CMK (cell line): ENCODE results near the gene FAM151A.

Experiments
- DNase-seq: peaks from one replicate; pipeline ENCODE4 v3.0.0-alpha.2; 2010; ENCODE audit warnings: low read depth

FAM151A gene

GRCh38 chr1:54579337-54579781 lies 44.0 kb downstream of the FAM151A start:
- no peak for DNase-seq

GRCh38 chr1:54577612-54578011 lies 45.7 kb downstream of the FAM151A start:
- no peak for DNase-seq

GRCh38 chr1:54575605-54576290 lies 47.6 kb downstream of the FAM151A start:
- no peak for DNase-seq

- no peak for DNase-seq
Observed at GRCh38 chr1:54575161-54575560, 48.2 kb downstream of the FAM151A start.

- DNase-seq = no peak
Observed at GRCh38 chr1:54574158-54574778, 49.1 kb downstream of the FAM151A start.

GRCh38 chr1:54572542-54572850 lies 50.8 kb downstream of the FAM151A start:
- peak; percentile 77 for DNase-seq

- DNase-seq = peak; percentile 91
Observed at GRCh38 chr1:54571803-54572541, 51.4 kb downstream of the FAM151A start.

GRCh38 chr1:54571326-54571725 lies 52.0 kb downstream of the FAM151A start:
- DNase-seq = no peak

GRCh38 chr1:54570161-54570560 lies 53.2 kb downstream of the FAM151A start:
- DNase-seq = no peak

GRCh38 chr1:54569339-54569738 lies 54.0 kb downstream of the FAM151A start:
- DNase-seq = no peak

- no peak for DNase-seq
Observed at GRCh38 chr1:54567961-54568360, 55.4 kb downstream of the FAM151A start.

- DNase-seq = no peak
Observed at GRCh38 chr1:54566438-54567141, 56.7 kb downstream of the FAM151A start.

- no peak for DNase-seq
Observed at GRCh38 chr1:54565113-54565501, 58.2 kb downstream of the FAM151A start.

GRCh38 chr1:54564312-54565112 lies 58.8 kb downstream of the FAM151A start:
- DNase-seq = no peak

- DNase-seq = no peak
Observed at GRCh38 chr1:54559771-54560231, 63.5 kb downstream of the FAM151A start.
